ENCODE results near the gene ADARB2.

Gene ADARB2

GRCh38 chr10:1576467-1577372, 160.6 kb downstream of the ADARB2 start:
- ChIA-PET CTCF (no interaction called here), POLR2A (no interaction called here)
- TF ChIP-seq, protein P1, sequence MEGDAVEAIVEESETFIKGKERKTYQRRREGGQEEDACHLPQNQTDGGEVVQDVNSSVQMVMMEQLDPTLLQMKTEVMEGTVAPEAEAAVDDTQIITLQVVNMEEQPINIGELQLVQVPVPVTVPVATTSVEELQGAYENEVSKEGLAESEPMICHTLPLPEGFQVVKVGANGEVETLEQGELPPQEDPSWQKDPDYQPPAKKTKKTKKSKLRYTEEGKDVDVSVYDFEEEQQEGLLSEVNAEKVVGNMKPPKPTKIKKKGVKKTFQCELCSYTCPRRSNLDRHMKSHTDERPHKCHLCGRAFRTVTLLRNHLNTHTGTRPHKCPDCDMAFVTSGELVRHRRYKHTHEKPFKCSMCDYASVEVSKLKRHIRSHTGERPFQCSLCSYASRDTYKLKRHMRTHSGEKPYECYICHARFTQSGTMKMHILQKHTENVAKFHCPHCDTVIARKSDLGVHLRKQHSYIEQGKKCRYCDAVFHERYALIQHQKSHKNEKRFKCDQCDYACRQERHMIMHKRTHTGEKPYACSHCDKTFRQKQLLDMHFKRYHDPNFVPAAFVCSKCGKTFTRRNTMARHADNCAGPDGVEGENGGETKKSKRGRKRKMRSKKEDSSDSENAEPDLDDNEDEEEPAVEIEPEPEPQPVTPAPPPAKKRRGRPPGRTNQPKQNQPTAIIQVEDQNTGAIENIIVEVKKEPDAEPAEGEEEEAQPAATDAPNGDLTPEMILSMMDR (IDR thresholded peaks at IDR 0.05; ENCODE audit: insufficient read depth, low read length, missing control alignments): no peak
- H3K4me3 ChIP-seq (ENCODE audit: low read depth, low read length): no peak overlapping the region
- DNase-seq (ENCODE audit: low read depth, low spot score): no peak

DNA sequence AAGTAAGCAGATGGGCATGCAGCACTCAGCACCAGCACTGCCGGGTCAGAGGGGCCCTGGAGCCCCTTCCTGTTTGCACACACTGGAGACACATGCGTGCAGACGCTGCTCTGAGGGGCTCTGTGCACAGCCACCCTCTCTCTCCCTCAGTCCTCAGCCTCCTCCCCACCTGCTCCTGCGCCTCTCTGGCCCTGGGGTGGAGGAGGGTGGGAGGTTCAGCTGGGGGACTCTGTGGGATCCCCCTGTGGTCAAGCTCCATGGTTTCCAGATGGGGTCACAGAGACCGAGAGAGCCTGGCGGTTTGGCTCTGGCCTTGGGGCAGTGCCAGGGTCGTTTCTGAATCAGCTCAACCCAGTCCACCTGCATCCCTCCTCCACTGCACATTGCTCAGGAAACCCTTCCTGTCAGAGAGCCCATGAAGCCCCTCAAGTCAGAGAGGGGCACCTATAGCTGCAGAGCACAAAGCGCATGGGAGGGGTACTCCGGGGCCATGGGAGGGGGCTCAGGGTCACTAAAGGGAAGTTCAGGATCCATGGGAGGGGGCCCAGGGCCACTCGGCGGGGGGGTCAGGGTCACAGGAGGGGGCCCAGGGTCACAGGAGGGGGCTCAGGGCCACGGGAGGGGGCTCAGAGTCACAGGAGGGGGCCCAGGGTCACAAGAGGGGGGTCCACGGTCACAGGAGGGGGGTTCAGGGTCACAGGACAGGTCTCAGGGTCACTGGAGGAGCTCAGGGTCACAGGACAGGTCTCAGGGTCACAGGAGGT, 161.7 kb downstream of the ADARB2 start:
- ChIA-PET POLR2A (no interaction called here), CTCF (no interaction called here)
- TF ChIP-seq, protein P1 (IDR thresholded peaks at IDR 0.05; ENCODE audit: insufficient read depth, low read length, missing control alignments): no peak
- DNase-seq (ENCODE audit: low read depth, low spot score): no peak
- no peak overlapping the region for H3K4me3 ChIP-seq (ENCODE audit: low read depth, low read length)

DNA sequence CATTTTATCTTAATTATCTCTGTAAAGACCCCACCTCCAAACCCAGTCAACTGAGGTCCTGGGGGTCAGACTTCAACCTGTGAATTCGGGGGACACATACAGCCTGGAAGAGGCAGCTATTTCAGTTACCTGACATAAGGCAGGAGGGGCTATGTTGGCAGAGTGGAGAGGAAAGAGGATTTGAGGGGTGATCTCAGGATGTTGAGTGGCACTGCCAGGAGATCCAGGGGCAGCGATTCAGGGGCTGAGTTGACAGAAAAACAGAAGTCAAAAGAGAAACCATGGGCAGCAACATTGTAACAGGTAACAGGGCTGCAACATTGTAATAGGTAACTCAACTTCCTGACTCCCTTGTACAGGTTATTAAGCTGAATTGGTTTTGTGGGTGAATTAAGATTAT, 162.6 kb downstream of the ADARB2 start:
- POLR2A ChIA-PET: no interaction called here
- H3K4me3 ChIP-seq (ENCODE audit: low read depth, low read length): no peak overlapping the region
- CTCF ChIA-PET: no interaction called here
- DNase-seq (ENCODE audit: low read depth, low spot score): no peak
- TF ChIP-seq, protein P1 (IDR thresholded peaks at IDR 0.05; ENCODE audit: insufficient read depth, low read length, missing control alignments): no peak

DNA sequence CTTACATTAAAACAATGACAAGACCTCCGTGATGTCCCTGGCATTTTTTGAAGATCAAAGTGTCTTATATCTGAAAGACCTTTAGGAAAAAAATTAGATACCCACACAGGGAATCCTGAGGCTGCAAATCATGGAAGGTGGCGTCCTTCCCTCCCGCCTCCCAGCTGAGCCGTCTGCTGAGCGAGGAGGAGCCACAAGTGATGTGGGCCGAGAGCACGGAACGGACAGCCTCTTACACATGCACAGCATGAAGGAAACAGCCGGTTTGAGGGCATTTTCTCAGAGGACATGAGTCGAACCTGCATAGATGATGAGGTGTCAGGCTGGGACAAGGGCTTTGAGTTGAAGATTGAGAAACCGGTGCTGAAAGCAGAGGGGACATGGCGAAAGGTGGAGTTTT, 163.3 kb downstream of the ADARB2 start:
- POLR2A ChIA-PET: no interaction called here
- CTCF ChIA-PET: no interaction called here
- DNase-seq (ENCODE audit: low read depth, low spot score): no peak
- no peak overlapping the region for H3K4me3 ChIP-seq (ENCODE audit: low read depth, low read length)
- TF ChIP-seq, protein P1 (IDR thresholded peaks at IDR 0.05; ENCODE audit: insufficient read depth, low read length, missing control alignments): no peak

DNA sequence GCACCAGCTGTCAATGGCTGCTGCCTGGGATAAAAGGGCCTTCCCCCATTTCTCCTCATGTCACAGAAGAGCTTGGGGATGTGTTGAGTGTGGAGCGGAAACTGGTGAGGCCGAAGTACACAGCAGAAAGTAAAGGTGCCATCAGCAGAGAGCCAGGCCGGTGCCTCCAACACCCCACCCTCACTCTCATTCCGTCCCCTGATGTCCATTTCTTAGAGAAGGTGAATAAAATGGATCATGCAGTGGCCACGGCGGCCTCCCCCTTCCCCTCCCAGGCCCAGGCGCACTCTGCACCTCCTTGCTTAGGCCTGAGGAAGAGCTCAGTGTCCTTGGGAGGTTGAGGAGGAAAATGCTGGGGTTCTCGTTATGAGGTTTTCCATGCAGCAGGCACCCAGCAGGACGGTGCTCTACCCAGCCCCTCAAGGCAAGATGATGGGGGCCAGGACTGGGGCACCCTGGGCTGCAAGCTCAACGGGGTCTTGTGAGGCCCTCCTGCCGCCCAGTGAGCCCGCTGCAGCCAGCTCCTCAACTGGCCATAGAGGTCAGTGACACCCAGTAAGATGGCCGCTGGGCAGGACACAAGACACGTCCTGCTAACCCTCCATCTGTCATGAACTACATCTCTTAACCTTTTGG, 163.9 kb downstream of the ADARB2 start:
- ChIA-PET POLR2A (no interaction called here), CTCF (no interaction called here)
- no peak for DNase-seq (ENCODE audit: low read depth, low spot score)
- TF ChIP-seq, protein P1 (IDR thresholded peaks at IDR 0.05; ENCODE audit: insufficient read depth, low read length, missing control alignments): no peak
- H3K4me3 ChIP-seq (ENCODE audit: low read depth, low read length): no peak overlapping the region

Data from AG04449 (cell line).